ENCODE results near the gene ZNF837.

- TF ChIP-seq FEZF1 (tag by site-specific recombination; IDR thresholded peaks at IDR 0.05) (no peak), CTCF (tag by site-specific recombination; IDR thresholded peaks at IDR 0.05) (no peak), ZNF174 (tag by site-specific recombination; IDR thresholded peaks at IDR 0.05) (no peak), ZNF184 (tag by site-specific recombination; IDR thresholded peaks at IDR 0.05) (no peak), ZNF133 (tag by site-specific recombination; IDR thresholded peaks at IDR 0.05) (no peak)
- TF ChIP-seq, protein P1, sequence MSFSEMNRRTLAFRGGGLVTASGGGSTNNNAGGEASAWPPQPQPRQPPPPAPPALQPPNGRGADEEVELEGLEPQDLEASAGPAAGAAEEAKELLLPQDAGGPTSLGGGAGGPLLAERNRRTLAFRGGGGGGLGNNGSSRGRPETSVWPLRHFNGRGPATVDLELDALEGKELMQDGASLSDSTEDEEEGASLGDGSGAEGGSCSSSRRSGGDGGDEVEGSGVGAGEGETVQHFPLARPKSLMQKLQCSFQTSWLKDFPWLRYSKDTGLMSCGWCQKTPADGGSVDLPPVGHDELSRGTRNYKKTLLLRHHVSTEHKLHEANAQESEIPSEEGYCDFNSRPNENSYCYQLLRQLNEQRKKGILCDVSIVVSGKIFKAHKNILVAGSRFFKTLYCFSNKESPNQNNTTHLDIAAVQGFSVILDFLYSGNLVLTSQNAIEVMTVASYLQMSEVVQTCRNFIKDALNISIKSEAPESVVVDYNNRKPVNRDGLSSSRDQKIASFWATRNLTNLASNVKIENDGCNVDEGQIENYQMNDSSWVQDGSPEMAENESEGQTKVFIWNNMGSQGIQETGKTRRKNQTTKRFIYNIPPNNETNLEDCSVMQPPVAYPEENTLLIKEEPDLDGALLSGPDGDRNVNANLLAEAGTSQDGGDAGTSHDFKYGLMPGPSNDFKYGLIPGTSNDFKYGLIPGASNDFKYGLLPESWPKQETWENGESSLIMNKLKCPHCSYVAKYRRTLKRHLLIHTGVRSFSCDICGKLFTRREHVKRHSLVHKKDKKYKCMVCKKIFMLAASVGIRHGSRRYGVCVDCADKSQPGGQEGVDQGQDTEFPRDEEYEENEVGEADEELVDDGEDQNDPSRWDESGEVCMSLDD (tag by site-specific recombination; IDR thresholded peaks at IDR 0.05) = no peak
- TF ChIP-seq, protein P2, sequence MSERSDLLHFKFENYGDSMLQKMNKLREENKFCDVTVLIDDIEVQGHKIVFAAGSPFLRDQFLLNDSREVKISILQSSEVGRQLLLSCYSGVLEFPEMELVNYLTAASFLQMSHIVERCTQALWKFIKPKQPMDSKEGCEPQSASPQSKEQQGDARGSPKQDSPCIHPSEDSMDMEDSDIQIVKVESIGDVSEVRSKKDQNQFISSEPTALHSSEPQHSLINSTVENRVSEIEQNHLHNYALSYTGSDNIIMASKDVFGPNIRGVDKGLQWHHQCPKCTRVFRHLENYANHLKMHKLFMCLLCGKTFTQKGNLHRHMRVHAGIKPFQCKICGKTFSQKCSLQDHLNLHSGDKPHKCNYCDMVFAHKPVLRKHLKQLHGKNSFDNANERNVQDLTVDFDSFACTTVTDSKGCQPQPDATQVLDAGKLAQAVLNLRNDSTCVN (tag by site-specific recombination; optimal IDR thresholded peaks at IDR 0.05) = no peak
- TF ChIP-seq, protein P3, sequence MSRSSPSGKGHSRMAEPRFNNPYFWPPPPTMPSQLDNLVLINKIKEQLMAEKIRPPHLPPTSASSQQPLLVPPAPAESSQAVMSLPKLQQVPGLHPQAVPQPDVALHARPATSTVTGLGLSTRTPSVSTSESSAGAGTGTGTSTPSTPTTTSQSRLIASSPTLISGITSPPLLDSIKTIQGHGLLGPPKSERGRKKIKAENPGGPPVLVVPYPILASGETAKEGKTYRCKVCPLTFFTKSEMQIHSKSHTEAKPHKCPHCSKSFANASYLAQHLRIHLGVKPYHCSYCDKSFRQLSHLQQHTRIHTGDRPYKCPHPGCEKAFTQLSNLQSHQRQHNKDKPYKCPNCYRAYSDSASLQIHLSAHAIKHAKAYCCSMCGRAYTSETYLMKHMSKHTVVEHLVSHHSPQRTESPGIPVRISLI (tag by site-specific recombination; IDR thresholded peaks at IDR 0.05) = no peak
Measured at GRCh38 chr19:58338336-58338735, 42.5 kb downstream of the ZNF837 start.

Measured in HEK293 (cell line).